Activated T-cell treated with anti-CD3 and anti-CD28 coated beads, Interleukin-2, amount 50 U/mL, for 72 hours (primary cell): ENCODE results near the gene PADI2. TPM values are rescaled to one million over a fixed set of nuclear protein-coding genes. Genes with fewer than 3 reads are reported as not detected.

Source experiments
- ATAC-seq, 2 donors: fragments of 150-1000 bp; cut with Tn5 transposase; replicated peaks in 1 of 2; 2 replicates each; pipeline ENCODE4 v1.10.0; 2021; ENCODE audit warnings: moderate library complexity in 2 of 2, mild to moderate bottlenecking in 1 of 2
- DNase-seq, 2 donors: peaks; one replicate each; pipeline ENCODE4 v3.0.0; 2021 to 2022; ENCODE audit warnings: mixed read lengths in 1 of 2
- H3K27ac Mint-ChIP-seq: one replicate; pipeline ENCODE4 v1.8.0; 2022; ENCODE audit warnings: mild to moderate bottlenecking, moderate library complexity, mixed read lengths
- H3K27me3 Mint-ChIP-seq: one replicate; pipeline ENCODE4 v1.8.0; 2022; ENCODE audit warnings: low read depth, mixed read lengths
- H3K36me3 Mint-ChIP-seq, 2 donors: one replicate each; pipeline ENCODE4 v1.8.0; 2022; ENCODE audit warnings: mixed read lengths in 2 of 2, mild to moderate bottlenecking in 1 of 2; ENCODE audit not compliant: insufficient read depth in 2 of 2
- H3K4me1 Mint-ChIP-seq: one replicate; pipeline ENCODE4 v1.8.0; 2022; ENCODE audit warnings: low read depth, mixed read lengths
- H3K4me3 Mint-ChIP-seq, 2 donors: one replicate each; pipeline ENCODE4 v1.8.0; 2022; ENCODE audit warnings: mild to moderate bottlenecking in 2 of 2, mixed read lengths in 2 of 2, moderate library complexity in 2 of 2
- H3K9me3 Mint-ChIP-seq, 2 donors: one replicate each; pipeline ENCODE4 v1.8.0; 2022; ENCODE audit warnings: mixed read lengths in 2 of 2
- total RNA-seq, 2 donors: library from RNA; stranded (reverse); gene quantifications; one replicate each; pipeline ENCODE4 v1.2.3, GENCODE V29; 2022

The PADI2 gene
- total RNA-seq, 2 donors from 2014 or later: 0.10 to 0.14 TPM

GRCh38 chr1:17081439-17081838, 37.8 kb downstream of the PADI2 start:
- no peaks in the 10 kb centered on the region for H3K9me3 Mint-ChIP-seq
- ATAC-seq (no peak), DNase-seq (no peak)
- H3K4me1 Mint-ChIP-seq: no peaks in the 10 kb centered on the region
- H3K36me3 Mint-ChIP-seq: no peaks in the 10 kb centered on the region
- H3K4me3 Mint-ChIP-seq: no peak overlapping the region
- no peaks in the 10 kb centered on the region for H3K27me3 Mint-ChIP-seq
- H3K27ac Mint-ChIP-seq: no peak overlapping the region

- no peaks in the 10 kb centered on the region for H3K36me3 Mint-ChIP-seq
- no peaks in the 10 kb centered on the region for H3K27me3 Mint-ChIP-seq
- H3K27ac Mint-ChIP-seq: no peak overlapping the region
- no peaks in the 10 kb centered on the region for H3K9me3 Mint-ChIP-seq
- no peak for ATAC-seq
- DNase-seq: no peak
- no peak overlapping the region for H3K4me3 Mint-ChIP-seq
- H3K4me1 Mint-ChIP-seq: no peaks in the 10 kb centered on the region
These were observed 38.4 kb downstream of the PADI2 start for GRCh38 chr1:17080880-17081279.

GRCh38 chr1:17080085-17080759, 39.0 kb downstream of the PADI2 start:
- no peak overlapping the region for H3K4me3 Mint-ChIP-seq
- H3K9me3 Mint-ChIP-seq: no peaks in the 10 kb centered on the region
- ATAC-seq (no peak), DNase-seq (no peak)
- H3K36me3 Mint-ChIP-seq: no peaks in the 10 kb centered on the region
- no peak overlapping the region for H3K27ac Mint-ChIP-seq
- H3K27me3 Mint-ChIP-seq: no peaks in the 10 kb centered on the region
- no peaks in the 10 kb centered on the region for H3K4me1 Mint-ChIP-seq

- Mint-ChIP-seq H3K4me3 (no peak overlapping the region), H3K36me3 (no peaks in the 10 kb centered on the region), H3K27ac (no peak overlapping the region), H3K4me1 (no peaks in the 10 kb centered on the region), H3K27me3 (no peaks in the 10 kb centered on the region), H3K9me3 (no peaks in the 10 kb centered on the region)
- ATAC-seq (no peak), DNase-seq (no peak)
These were observed 40.0 kb downstream of the PADI2 start for GRCh38 chr1:17078991-17079868.

GRCh38 chr1:17075470-17076255, 43.6 kb downstream of the PADI2 start:
- no peaks in the 10 kb centered on the region for H3K9me3 Mint-ChIP-seq
- H3K27me3 Mint-ChIP-seq: no peaks in the 10 kb centered on the region
- H3K27ac Mint-ChIP-seq: no peak overlapping the region
- DNase-seq: peak; percentile 8 to 17
- ATAC-seq: no peak
- H3K4me1 Mint-ChIP-seq: no peaks in the 10 kb centered on the region
- no peaks in the 10 kb centered on the region for H3K36me3 Mint-ChIP-seq
- H3K4me3 Mint-ChIP-seq: no peak overlapping the region

GRCh38 chr1:17071794-17072193, 47.5 kb downstream of the PADI2 start:
- H3K27ac Mint-ChIP-seq: no peak overlapping the region
- H3K4me3 Mint-ChIP-seq: no peak overlapping the region
- no peaks in the 10 kb centered on the region for H3K4me1 Mint-ChIP-seq
- H3K9me3 Mint-ChIP-seq: no peaks in the 10 kb centered on the region
- ATAC-seq (no peak), DNase-seq (no peak)
- no peaks in the 10 kb centered on the region for H3K36me3 Mint-ChIP-seq
- no peaks in the 10 kb centered on the region for H3K27me3 Mint-ChIP-seq

GRCh38 chr1:17070163-17070525, 49.1 kb downstream of the PADI2 start:
- ATAC-seq (no peak), DNase-seq (no peak)
- no peak overlapping the region for H3K4me3 Mint-ChIP-seq
- no peaks in the 10 kb centered on the region for H3K27me3 Mint-ChIP-seq
- no peaks in the 10 kb centered on the region for H3K9me3 Mint-ChIP-seq
- no peaks in the 10 kb centered on the region for H3K4me1 Mint-ChIP-seq
- no peaks in the 10 kb centered on the region for H3K36me3 Mint-ChIP-seq
- H3K27ac Mint-ChIP-seq: no peak overlapping the region

- Mint-ChIP-seq H3K4me1 (no peaks in the 10 kb centered on the region), H3K9me3 (no peaks in the 10 kb centered on the region), H3K27me3 (no peaks in the 10 kb centered on the region), H3K4me3 (no peak overlapping the region), H3K36me3 (no peaks in the 10 kb centered on the region), H3K27ac (no peak overlapping the region)
- ATAC-seq (no peak), DNase-seq (no peak)
These were observed 49.6 kb downstream of the PADI2 start for GRCh38 chr1:17069452-17070162.

- Mint-ChIP-seq H3K27me3 (no peaks in the 10 kb centered on the region), H3K9me3 (no peaks in the 10 kb centered on the region), H3K27ac (no peak overlapping the region), H3K4me1 (no peaks in the 10 kb centered on the region), H3K36me3 (peaks cover 0 to 2% of the 10 kb centered on the region in 2 donors), H3K4me3 (no peak overlapping the region)
- ATAC-seq (no peak), DNase-seq (no peak)
These were observed 50.5 kb downstream of the PADI2 start for GRCh38 chr1:17068789-17069188.

- DNase-seq (no peak), ATAC-seq (no peak)
- no peaks in the 10 kb centered on the region for H3K9me3 Mint-ChIP-seq
- peaks cover 0 to 2% of the 10 kb centered on the region in 2 donors for H3K36me3 Mint-ChIP-seq
- no peaks in the 10 kb centered on the region for H3K27me3 Mint-ChIP-seq
- no peaks in the 10 kb centered on the region for H3K4me1 Mint-ChIP-seq
- H3K4me3 Mint-ChIP-seq: no peak overlapping the region
- no peak overlapping the region for H3K27ac Mint-ChIP-seq
These were observed 51.6 kb downstream of the PADI2 start for GRCh38 chr1:17067465-17068240.

- peaks cover 3% of the 10 kb centered on the region for H3K27me3 Mint-ChIP-seq
- no peak overlapping the region for H3K4me3 Mint-ChIP-seq
- H3K4me1 Mint-ChIP-seq: no peaks in the 10 kb centered on the region
- ATAC-seq: no peak
- H3K27ac Mint-ChIP-seq: no peak overlapping the region
- no peak for DNase-seq
- H3K36me3 Mint-ChIP-seq: peaks cover 0 to 2% of the 10 kb centered on the region in 2 donors
- no peaks in the 10 kb centered on the region for H3K9me3 Mint-ChIP-seq
These were observed 52.2 kb downstream of the PADI2 start for GRCh38 chr1:17067069-17067426.

- no peak for ATAC-seq
- no peak for DNase-seq
- no peaks in the 10 kb centered on the region for H3K9me3 Mint-ChIP-seq
- no peak overlapping the region for H3K4me3 Mint-ChIP-seq
- peaks cover 8% of the 10 kb centered on the region for H3K27me3 Mint-ChIP-seq
- peaks cover 0 to 2% of the 10 kb centered on the region in 2 donors for H3K36me3 Mint-ChIP-seq
- H3K4me1 Mint-ChIP-seq: no peaks in the 10 kb centered on the region
- no peak overlapping the region for H3K27ac Mint-ChIP-seq
These were observed 52.7 kb downstream of the PADI2 start for GRCh38 chr1:17066361-17067068.
